ENCODE results near the gene SERPINA3. TPM values are rescaled to one million over a fixed set of nuclear protein-coding genes. Genes with fewer than 3 reads are reported as not detected.
"Not testable (repeated sequence)": the region's sequence is repeated elsewhere in the genome, so short reads cannot be mapped to it uniquely, and the experiment has no call there.

The SERPINA3 gene
- total RNA-seq, 4 donors from 2014 or later, result 31.0 to 91.4 (median 73.2) TPM

DNA sequence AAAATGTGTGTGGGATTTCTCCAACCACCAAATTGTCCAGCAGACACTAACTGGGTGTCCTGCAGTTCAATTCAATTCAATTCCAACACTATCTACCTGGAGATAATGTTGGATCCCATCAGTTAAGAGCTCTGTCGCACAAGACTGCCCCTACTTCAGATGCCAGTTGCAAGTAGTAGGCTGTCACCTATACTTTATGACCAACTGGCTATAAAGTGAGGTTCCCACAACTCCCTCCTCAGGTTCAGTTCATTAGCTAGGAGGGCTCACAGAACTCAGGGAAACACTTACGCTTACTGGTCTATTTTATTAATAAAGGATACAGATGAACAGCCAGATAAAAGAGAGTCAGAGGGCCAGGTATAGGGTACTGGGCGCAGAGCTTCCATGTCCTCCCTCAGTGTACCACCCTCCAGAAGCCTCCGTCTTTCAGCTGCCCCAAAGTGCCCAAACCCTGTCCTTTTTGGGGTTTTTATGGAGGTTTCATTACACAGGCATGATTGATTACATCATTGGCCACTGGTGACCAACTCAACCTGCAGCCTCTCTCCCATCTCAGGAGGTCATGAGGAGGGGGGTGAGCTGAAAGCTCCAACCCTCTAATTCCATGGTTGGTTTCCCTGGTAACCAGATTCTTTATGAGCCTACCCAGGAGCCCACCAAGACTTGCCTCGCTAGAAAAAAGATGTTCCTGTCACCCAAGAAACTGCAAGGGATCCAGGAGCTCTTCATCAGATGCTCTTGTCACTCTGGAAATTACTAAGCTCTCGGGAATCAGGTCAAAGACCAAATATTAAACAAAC, 38.5 kb upstream of the SERPINA3 start:
- no peak for DNase-seq (ENCODE audit: low spot score in 2 of 2)
- WGBS, result 85% methylated on average over 6 of the region's 6 CpGs
- H3K36me3 ChIP-seq, result no peaks in the 10 kb centered on the region

DNA sequence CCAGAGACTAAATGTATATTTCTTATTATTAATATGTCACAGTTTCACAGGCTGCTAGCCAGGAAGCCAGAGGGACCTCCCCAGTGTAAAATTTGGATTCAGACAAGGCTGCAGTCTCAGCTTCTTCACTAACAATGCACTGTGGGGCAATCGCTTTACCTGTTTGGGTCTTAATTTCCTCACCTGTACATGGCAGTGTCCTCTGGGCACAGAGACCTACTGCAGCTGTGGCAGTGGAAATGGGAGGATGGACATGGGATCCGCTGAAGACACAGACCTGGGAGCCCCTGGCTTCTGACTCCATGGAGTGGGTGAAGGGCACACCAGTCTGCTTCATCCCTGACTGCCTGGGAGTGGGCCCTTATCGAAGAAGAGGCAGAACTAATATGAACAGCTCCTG, 37.9 kb upstream of the SERPINA3 start:
- no peak overlapping the region for H3K4me3 ChIP-seq
- no peaks in the 10 kb centered on the region for H3K27me3 ChIP-seq
- TF ChIP-seq, protein P1, sequence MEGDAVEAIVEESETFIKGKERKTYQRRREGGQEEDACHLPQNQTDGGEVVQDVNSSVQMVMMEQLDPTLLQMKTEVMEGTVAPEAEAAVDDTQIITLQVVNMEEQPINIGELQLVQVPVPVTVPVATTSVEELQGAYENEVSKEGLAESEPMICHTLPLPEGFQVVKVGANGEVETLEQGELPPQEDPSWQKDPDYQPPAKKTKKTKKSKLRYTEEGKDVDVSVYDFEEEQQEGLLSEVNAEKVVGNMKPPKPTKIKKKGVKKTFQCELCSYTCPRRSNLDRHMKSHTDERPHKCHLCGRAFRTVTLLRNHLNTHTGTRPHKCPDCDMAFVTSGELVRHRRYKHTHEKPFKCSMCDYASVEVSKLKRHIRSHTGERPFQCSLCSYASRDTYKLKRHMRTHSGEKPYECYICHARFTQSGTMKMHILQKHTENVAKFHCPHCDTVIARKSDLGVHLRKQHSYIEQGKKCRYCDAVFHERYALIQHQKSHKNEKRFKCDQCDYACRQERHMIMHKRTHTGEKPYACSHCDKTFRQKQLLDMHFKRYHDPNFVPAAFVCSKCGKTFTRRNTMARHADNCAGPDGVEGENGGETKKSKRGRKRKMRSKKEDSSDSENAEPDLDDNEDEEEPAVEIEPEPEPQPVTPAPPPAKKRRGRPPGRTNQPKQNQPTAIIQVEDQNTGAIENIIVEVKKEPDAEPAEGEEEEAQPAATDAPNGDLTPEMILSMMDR (IDR thresholded peaks at IDR 0.05), result no peak
- TF ChIP-seq POLR2A (IDR thresholded peaks at IDR 0.05) (no peak), EP300 (IDR thresholded peaks at IDR 0.05) (no peak), POLR2AphosphoS5 (IDR thresholded peaks at IDR 0.05) (no peak)
- H3K27ac ChIP-seq, result no peak overlapping the region
- H3K4me1 ChIP-seq, result no peaks in the 10 kb centered on the region
- H3K9me3 ChIP-seq, result no peaks in the 10 kb centered on the region
- DNase-seq (ENCODE audit: low spot score in 2 of 2), result no peak
- 88% methylated on average over 3 of the region's 3 CpGs for WGBS
- H3K36me3 ChIP-seq, result no peaks in the 10 kb centered on the region

More for the DNA sequence above, 38.5 kb upstream of the SERPINA3 start:
- Histone ChIP-seq H3K4me3 (no peak overlapping the region), H3K4me1 (no peaks in the 10 kb centered on the region), H3K27me3 (no peaks in the 10 kb centered on the region), H3K9me3 (no peaks in the 10 kb centered on the region), H3K27ac (no peak overlapping the region)
- TF ChIP-seq, protein P1 (IDR thresholded peaks at IDR 0.05), result no peak
- TF ChIP-seq POLR2AphosphoS5 (IDR thresholded peaks at IDR 0.05), result no peak

DNA sequence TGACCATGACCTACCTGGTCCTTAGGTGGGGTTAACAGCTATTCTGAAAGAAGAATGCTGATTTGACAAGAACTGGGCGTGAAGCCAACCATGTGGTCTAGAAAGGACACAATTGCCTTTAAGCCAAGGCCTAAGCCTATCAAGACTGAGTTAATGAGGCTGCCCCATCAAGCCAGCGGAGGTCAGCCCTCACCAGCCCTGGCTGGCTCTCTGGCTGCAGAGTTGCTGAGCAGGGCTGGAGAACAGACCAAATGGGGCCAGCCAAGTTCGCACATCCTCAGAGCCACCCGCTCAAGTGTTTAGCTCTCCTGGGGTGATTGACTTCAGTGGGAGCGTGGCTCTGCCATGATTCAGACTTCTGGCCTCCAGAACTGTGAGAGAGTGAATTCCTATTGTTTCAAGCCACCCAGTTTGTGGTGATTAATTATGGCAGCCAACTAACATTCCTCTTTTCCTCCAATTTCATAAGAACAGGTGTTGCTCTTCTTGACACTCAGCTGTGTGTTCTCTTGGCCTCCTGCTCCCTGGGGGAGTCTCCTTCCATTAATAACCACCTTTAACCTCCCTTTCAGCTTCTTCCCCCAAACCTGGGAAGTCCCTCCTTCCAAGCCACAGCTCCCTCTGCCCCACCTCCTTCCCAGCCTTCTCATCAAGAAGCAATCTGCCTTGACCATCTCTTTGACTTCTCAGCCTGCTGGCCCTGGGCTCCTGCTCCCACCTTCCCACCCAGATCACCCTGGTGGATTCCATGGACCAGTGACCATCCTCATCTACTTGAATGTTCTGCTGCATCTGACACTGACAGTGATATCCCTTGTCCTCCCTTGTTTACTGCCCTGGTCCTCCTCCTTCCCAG, 36.2 kb upstream of the SERPINA3 start:
- H3K27ac ChIP-seq, result no peak overlapping the region
- no peak overlapping the region for H3K4me3 ChIP-seq
- no peaks in the 10 kb centered on the region for H3K36me3 ChIP-seq
- 81% methylated on average over 3 of the region's 5 CpGs for WGBS
- no peaks in the 10 kb centered on the region for H3K9me3 ChIP-seq
- no peaks in the 10 kb centered on the region for H3K27me3 ChIP-seq
- H3K4me1 ChIP-seq, result peaks cover 6% of the 10 kb centered on the region
- no peak for DNase-seq (ENCODE audit: low spot score in 2 of 2)
- no peak for TF ChIP-seq POLR2AphosphoS5 (IDR thresholded peaks at IDR 0.05)
- no peak for TF ChIP-seq EP300 (IDR thresholded peaks at IDR 0.05)
- no peak for TF ChIP-seq POLR2A (IDR thresholded peaks at IDR 0.05)
- TF ChIP-seq, protein P1 (IDR thresholded peaks at IDR 0.05), result no peak

DNA sequence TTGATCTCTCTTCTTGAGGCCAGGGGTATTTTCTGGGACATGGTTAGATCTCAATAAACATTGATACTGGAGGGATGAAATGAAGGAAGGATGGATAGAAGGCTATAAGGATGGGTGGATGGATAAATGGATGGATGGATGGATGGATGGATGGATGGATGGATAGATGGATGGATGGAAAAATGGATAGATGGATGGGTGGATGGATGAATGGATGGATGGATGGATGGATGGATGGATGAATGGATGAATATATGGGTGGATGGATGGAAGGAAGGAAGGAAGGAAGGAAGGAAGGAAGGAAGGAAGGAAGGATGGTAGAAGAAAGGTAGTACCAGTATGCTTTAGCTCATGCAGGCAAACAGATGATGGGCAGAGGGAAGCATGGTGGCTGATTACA, 34.7 kb upstream of the SERPINA3 start:
- not testable (repeated sequence) for H3K27ac ChIP-seq; H3K27me3 ChIP-seq; H3K4me3 ChIP-seq; DNase-seq (ENCODE audit: low spot score in 2 of 2); H3K36me3 ChIP-seq; H3K9me3 ChIP-seq; H3K4me1 ChIP-seq

DNA sequence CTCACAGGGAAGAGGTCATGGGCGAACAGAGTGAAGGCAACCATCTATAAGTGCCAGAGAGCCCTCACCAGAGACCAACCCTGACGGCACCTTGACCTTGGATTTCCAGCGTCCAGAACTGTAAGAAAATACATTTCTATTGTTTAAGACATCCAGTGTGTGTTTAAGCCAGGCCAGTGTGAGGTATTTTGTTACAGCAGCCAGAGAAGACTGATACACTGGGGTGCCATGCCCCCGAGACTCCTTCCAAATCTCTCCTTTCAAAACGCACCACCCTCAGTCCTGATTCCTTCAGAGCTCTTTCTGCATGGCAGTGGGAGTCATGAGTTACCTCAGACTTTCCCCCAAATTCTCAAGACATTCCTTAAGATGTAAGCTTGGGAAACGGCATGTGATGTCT, 33.5 kb upstream of the SERPINA3 start:
- Histone ChIP-seq H3K27me3 (no peaks in the 10 kb centered on the region), H3K9me3 (no peaks in the 10 kb centered on the region), H3K36me3 (no peaks in the 10 kb centered on the region), H3K4me3 (no peak overlapping the region), H3K4me1 (peaks cover 10% of the 10 kb centered on the region), H3K27ac (no peak overlapping the region)
- DNase-seq (ENCODE audit: low spot score in 2 of 2), result no peak
- 93% methylated on average over 6 of the region's 6 CpGs for WGBS
- TF ChIP-seq EP300 (IDR thresholded peaks at IDR 0.05), result no peak
- TF ChIP-seq, protein P1 (IDR thresholded peaks at IDR 0.05), result no peak
- no peak for TF ChIP-seq POLR2A (IDR thresholded peaks at IDR 0.05)
- no peak for TF ChIP-seq POLR2AphosphoS5 (IDR thresholded peaks at IDR 0.05)

Measured in suprapubic skin (tissue), 4 donors.